Stimulated activated CD8-positive, alpha-beta memory T cell treated with anti-CD3 and anti-CD28 coated beads, Interleukin-15, amount 100 ng/mL, for 4 hours (primary cell): ENCODE data around the gene MAGEA4.

Experiments used
- DNase-seq, 2 donors: peaks; one replicate each; pipeline ENCODE4 v3.0.0-alpha.2; 2020; ENCODE audit warnings: low read depth in 2 of 2

The MAGEA4 gene

GRCh38 chrX:151923648-151924047, 11.0 kb downstream of the MAGEA4 start:
- DNase-seq, result no peak

GRCh38 chrX:151929126-151929525, 16.4 kb downstream of the MAGEA4 start:
- DNase-seq, result no peak

GRCh38 chrX:151935358-151935757, 22.7 kb downstream of the MAGEA4 start:
- no peak for DNase-seq

GRCh38 chrX:151938172-151938571, 25.5 kb downstream of the MAGEA4 start:
- DNase-seq, result no peak

GRCh38 chrX:151954730-151955129, 42.0 kb downstream of the MAGEA4 start:
- no peak for DNase-seq

- no peak for DNase-seq
These were observed 45.4 kb downstream of the MAGEA4 start for GRCh38 chrX:151958101-151958500.

GRCh38 chrX:151962034-151962433, 49.3 kb downstream of the MAGEA4 start:
- no peak for DNase-seq

- DNase-seq, result no peak
These were observed 53.5 kb downstream of the MAGEA4 start for GRCh38 chrX:151966236-151966635.

GRCh38 chrX:151970027-151970426, 57.3 kb downstream of the MAGEA4 start:
- DNase-seq, result no peak

- DNase-seq, result no peak
These were observed 58.0 kb downstream of the MAGEA4 start for GRCh38 chrX:151970661-151971060.

- DNase-seq, result no peak
These were observed 60.5 kb downstream of the MAGEA4 start for GRCh38 chrX:151973060-151973661.

GRCh38 chrX:151973851-151974335, 61.2 kb downstream of the MAGEA4 start:
- DNase-seq, result no peak
